Duodenal mucosa (tissue), 2 donors: ENCODE results near the gene HOXD10.
A peak's percentile ranks its signal among the peaks of the same experiment; 100 is the strongest.

ENCODE experiments used
- H3K27ac ChIP-seq: one replicate; pipeline ENCODE4 v1.7.0; 2013; ENCODE audit warnings: low read depth, low read length
- H3K27me3 ChIP-seq, 2 donors: one replicate each; pipeline ENCODE4 v1.7.0; 2013; ENCODE audit warnings: low read length in 2 of 2, control low read depth in 1 of 2; ENCODE audit not compliant: insufficient read depth in 2 of 2, control insufficient read depth in 1 of 2
- H3K36me3 ChIP-seq, 2 donors: one replicate each; pipeline ENCODE4 v1.7.0; 2013; ENCODE audit warnings: low read length in 2 of 2, control low read depth in 1 of 2; ENCODE audit not compliant: insufficient read depth in 2 of 2, control insufficient read depth in 1 of 2
- H3K4me1 ChIP-seq, 2 donors: one replicate each; pipeline ENCODE4 v1.7.0; 2013; ENCODE audit warnings: low read length in 2 of 2, control low read depth in 1 of 2; ENCODE audit not compliant: insufficient read depth in 2 of 2, control insufficient read depth in 1 of 2
- H3K4me3 ChIP-seq, 2 donors: one replicate each; pipeline ENCODE4 v1.7.0; 2013; ENCODE audit warnings: low read length in 2 of 2, low read depth in 1 of 2
- H3K9ac ChIP-seq, 2 donors: one replicate each; pipeline ENCODE4 v1.7.0; 2013; ENCODE audit warnings: low read length in 2 of 2, low read depth in 1 of 2
- H3K9me3 ChIP-seq, 2 donors: one replicate each; pipeline ENCODE4 v1.7.0; 2013; ENCODE audit warnings: low read length in 2 of 2, control low read depth in 1 of 2; ENCODE audit not compliant: control insufficient read depth in 1 of 2

The HOXD10 gene

DNA sequence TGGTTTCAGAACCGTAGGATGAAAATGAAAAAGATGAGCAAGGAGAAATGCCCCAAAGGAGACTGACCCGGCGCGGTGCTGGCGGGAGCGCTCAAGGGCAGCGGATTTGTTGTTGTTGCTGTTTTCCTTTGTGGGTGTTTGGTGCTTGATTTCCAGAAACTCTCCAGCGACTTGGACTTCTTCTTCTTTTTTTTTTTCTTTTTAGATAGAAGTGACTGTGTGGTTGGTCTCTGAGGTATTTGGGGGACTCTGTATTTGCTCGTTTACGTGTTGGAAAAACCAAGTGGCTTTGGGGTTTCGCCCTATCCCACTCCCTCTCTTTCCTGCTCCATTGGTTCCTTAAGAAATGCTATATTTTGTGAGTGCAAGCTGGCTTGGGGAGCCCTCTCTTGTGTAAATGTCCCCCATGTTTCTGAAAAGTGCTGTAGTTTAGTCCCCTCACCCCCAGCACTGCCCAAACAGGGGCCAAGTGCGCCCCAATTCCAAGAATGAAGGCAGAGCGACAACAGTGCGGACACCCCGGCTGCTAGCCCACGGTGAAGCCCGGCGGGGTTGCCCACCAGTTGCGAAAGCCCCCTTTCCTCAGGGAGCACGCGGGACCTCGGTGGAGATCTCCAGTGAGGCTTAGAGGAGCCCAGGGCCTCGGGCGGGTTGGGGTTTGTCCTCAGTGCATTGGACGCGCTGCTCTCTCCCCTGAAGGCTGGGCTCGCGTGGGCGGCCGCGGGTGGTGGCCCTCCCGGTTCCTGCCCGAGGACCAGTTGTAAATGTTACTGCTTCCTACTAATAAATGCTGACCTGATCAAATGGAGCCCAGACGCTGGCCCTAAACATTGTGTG lies 7.8 kb downstream of the HOXD10 start:
- H3K9me3 ChIP-seq: no peaks in the 10 kb centered on the region
- H3K4me1 ChIP-seq: no peaks in the 10 kb centered on the region
- H3K9ac ChIP-seq: no peak overlapping the region
- no peak overlapping the region for H3K4me3 ChIP-seq
- no peak overlapping the region for H3K27ac ChIP-seq
- no peaks in the 10 kb centered on the region for H3K36me3 ChIP-seq
- peaks cover 92 to 95% of the 10 kb centered on the region in 2 donors for H3K27me3 ChIP-seq

DNA sequence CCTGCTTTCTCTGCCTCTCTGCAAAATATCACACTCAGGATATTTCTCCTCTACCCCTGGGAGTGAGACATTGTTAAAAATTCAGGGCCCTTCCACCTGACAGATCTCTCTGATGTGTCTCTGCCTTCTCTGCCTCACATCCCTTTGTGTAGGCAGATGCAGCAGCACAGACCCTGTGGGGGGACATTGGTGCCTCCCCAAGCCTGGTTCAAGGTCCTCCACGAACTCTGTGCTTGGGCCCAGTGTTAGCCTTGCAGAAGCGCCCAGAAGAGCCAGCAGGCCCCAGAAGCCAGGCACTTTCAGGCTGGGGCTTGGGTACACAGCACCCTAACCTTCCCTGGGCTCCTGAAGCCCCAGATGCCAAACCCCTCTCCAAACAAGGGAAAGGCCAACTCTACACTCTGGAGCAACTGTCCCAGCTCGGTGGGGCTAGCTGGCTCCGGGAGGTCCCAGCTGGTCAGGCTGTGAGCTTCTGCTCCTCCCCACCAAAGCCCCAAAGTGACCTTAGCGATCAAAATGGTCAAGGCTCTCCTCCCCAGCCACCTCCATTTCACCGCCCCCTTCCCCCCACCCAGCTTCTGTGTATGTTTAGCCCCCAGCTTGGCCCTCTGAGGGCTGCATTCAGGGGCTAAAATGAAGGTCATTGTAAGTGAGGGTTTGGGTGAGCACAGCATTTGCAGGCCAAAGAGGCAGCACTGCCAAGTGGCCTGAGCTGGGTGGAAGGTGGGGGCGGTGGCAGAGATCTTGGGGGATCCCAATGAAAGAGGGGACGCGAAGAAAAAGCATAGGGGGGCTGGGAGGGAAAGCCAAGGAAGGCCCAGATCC lies 8.6 kb downstream of the HOXD10 start:
- H3K9ac ChIP-seq: no peak overlapping the region
- H3K27ac ChIP-seq: peak overlapping the region; percentile 32
- H3K4me1 ChIP-seq: no peaks in the 10 kb centered on the region
- no peaks in the 10 kb centered on the region for H3K36me3 ChIP-seq
- no peak overlapping the region for H3K4me3 ChIP-seq
- H3K27me3 ChIP-seq: peaks cover 86 to 90% of the 10 kb centered on the region in 2 donors
- no peaks in the 10 kb centered on the region for H3K9me3 ChIP-seq

- H3K27ac ChIP-seq: no peak overlapping the region
- H3K27me3 ChIP-seq: peaks cover 84 to 89% of the 10 kb centered on the region in 2 donors
- no peak overlapping the region for H3K9ac ChIP-seq
- no peaks in the 10 kb centered on the region for H3K4me1 ChIP-seq
- no peak overlapping the region for H3K4me3 ChIP-seq
- no peaks in the 10 kb centered on the region for H3K36me3 ChIP-seq
- no peaks in the 10 kb centered on the region for H3K9me3 ChIP-seq
Observed at GRCh38 chr2:176125772-176126054, 9.1 kb downstream of the HOXD10 start.

GRCh38 chr2:176126929-176127773 lies 10.6 kb downstream of the HOXD10 start:
- H3K27me3 ChIP-seq: peaks cover 81 to 88% of the 10 kb centered on the region in 2 donors
- no peak overlapping the region for H3K27ac ChIP-seq
- no peaks in the 10 kb centered on the region for H3K36me3 ChIP-seq
- H3K4me3 ChIP-seq: no peak overlapping the region
- H3K4me1 ChIP-seq: no peaks in the 10 kb centered on the region
- no peak overlapping the region for H3K9ac ChIP-seq
- H3K9me3 ChIP-seq: no peaks in the 10 kb centered on the region

- Histone ChIP-seq H3K9me3 (no peaks in the 10 kb centered on the region), H3K27ac (no peak overlapping the region), H3K4me1 (no peaks in the 10 kb centered on the region), H3K9ac (no peak overlapping the region), H3K4me3 (no peak overlapping the region), H3K27me3 (peaks cover 81 to 88% of the 10 kb centered on the region in 2 donors), H3K36me3 (no peaks in the 10 kb centered on the region)
Observed at GRCh38 chr2:176127774-176128072, 11.1 kb downstream of the HOXD10 start.

- Histone ChIP-seq H3K36me3 (no peaks in the 10 kb centered on the region), H3K27ac (no peak overlapping the region), H3K9me3 (no peaks in the 10 kb centered on the region), H3K27me3 (peaks cover 81 to 89% of the 10 kb centered on the region in 2 donors), H3K4me1 (no peaks in the 10 kb centered on the region), H3K9ac (no peak overlapping the region), H3K4me3 (peak overlapping the region in 1 of 2 donors; percentile 11)
Observed at GRCh38 chr2:176128172-176128981, 11.8 kb downstream of the HOXD10 start.

DNA sequence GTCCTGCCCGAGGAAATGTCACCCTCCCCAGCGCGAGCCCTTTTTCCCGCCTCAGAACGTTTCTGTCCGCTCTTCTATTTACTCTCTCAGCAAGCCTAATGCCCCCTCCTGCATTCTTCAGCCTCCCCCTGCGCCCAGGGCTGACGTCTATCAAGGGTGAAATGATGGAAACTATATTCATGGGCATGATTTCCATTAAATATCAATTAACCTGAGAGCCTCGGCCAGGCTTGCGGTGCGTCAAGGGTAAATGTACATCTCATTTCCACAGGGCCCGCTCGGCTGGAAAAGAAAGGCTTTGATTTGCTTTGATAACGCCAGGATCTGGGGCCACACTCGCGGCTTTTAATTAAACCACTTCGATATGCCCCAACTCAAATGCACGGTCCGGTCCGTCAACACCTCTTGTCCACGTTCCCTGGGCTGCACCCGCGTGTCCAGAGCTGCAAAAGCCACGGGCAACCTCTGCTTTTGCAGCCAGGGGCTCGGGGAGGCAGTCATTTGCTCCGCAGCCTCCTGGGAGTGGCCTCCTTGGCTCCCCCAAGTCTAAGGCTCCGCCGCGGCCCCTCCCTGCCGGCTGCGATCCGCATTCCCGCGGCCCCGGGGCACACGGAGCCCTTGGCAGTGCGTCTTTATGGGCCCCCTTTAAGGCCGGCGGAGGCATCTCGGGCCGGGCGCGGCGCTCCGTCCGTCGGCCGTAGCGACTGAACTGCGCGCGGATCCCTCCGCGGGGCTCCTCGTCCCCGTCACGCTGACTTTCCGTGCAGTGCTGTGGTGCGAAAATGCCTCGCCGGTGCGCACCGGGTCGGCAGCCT lies 12.6 kb downstream of the HOXD10 start, which contains the start of gene HOXD8:
Gene HOXD8, plus strand, starts transcription at position 724 of the 815 bp plus-strand sequence. CDS start 662 bp downstream, outside the sequence.
- H3K36me3 ChIP-seq: no peaks in the 10 kb centered on the region
- H3K4me1 ChIP-seq: no peaks in the 10 kb centered on the region
- H3K9ac ChIP-seq: no peak within 1 kb of the TSS
- H3K27me3 ChIP-seq: peaks cover 81 to 88% of the 10 kb centered on the region in 2 donors
- H3K4me3 ChIP-seq: peak within 1 kb of the TSS; percentile 11 to 28
- H3K27ac ChIP-seq: peak within 1 kb of the TSS; percentile 67
- no peaks in the 10 kb centered on the region for H3K9me3 ChIP-seq

- H3K27ac ChIP-seq: peak overlapping the region; percentile 67
Observed at GRCh38 chr2:176129813-176130146, 13.2 kb downstream of the HOXD10 start.

More at GRCh38 chr2:176129813-176130146, 13.2 kb downstream of the HOXD10 start:
- Histone ChIP-seq H3K27me3 (peaks cover 79 to 88% of the 10 kb centered on the region in 2 donors), H3K9me3 (no peaks in the 10 kb centered on the region), H3K9ac (no peak overlapping the region), H3K4me1 (no peaks in the 10 kb centered on the region), H3K4me3 (no peak overlapping the region), H3K36me3 (no peaks in the 10 kb centered on the region)
